K562 (cell line): Measurements from ENCODE around the gene PHF21A. TPM values are rescaled to one million over a fixed set of nuclear protein-coding genes. Genes with fewer than 3 reads are reported as not detected.

ENCODE experiments used
- CBFA2T3 ChIP-seq: fragments of 450-650 bp; IDR thresholded peaks from 2 replicates; pipeline ENCODE4 v1.6.1; 2017
- DNMT1 ChIP-seq: fragments of 450-650 bp; IDR thresholded peaks from 2 replicates; pipeline ENCODE4 v1.6.1; 2016; ENCODE audit warnings: antibody characterized with exemption, mild to moderate bottlenecking
- ELF1 ChIP-seq: fragments of 200-800 bp; sonication (Bioruptor generic); IDR thresholded peaks from 2 replicates; pipeline ENCODE4 v1.6.1; 2016; ENCODE audit warnings: missing genetic modification characterization, missing compliant biosample characterization
- NFRKB ChIP-seq: fragments of 450-650 bp; IDR thresholded peaks from 2 replicates; pipeline ENCODE4 v1.6.1; 2016; ENCODE audit warnings: low read depth
- NR2C2 ChIP-seq, 2 experiments: fragments of 200-800 bp in 1 of 2; sonication (Bioruptor generic) in 1 of 2; sonication (generic) in 1 of 2; formaldehyde crosslinking in 1 of 2; IDR thresholded peaks; 2 replicates each; pipeline versions ENCODE4 v1.6.1 to v1.8.0; 2016 to 2022; ENCODE audit warnings: mild to moderate bottlenecking in 1 of 2, missing compliant biosample characterization in 1 of 2, missing genetic modification characterization in 1 of 2, missing genetic modification reagents in 1 of 2
- PRMT5 ChIP-seq: sonication (generic); formaldehyde crosslinking; IDR thresholded peaks from 2 replicates; pipeline ENCODE4 v1.5.0; 2020; ENCODE audit warnings: missing genetic modification reagents
- RBM22 ChIP-seq: fragments of 200-400 bp; formaldehyde crosslinking; IDR thresholded peaks from 2 replicates; pipeline ENCODE4 v1.6.1; 2018; ENCODE audit warnings: low read length, low read depth; ENCODE audit not compliant: poor library complexity, severe bottlenecking
- SAFB ChIP-seq: fragments of 200-400 bp; formaldehyde crosslinking; IDR thresholded peaks from 2 replicates; pipeline ENCODE4 v1.6.1; 2017; ENCODE audit warnings: low read depth, low read length, borderline replicate concordance
- XRCC3 ChIP-seq: fragments of 450-650 bp; IDR thresholded peaks from 2 replicates; pipeline ENCODE4 v1.6.1; 2017; ENCODE audit warnings: mild to moderate bottlenecking, moderate library complexity
- ZNF12 ChIP-seq: sonication (generic); formaldehyde crosslinking; IDR thresholded peaks from 2 replicates; pipeline ENCODE4 v1.4.0; 2020; ENCODE audit warnings: mild to moderate bottlenecking, missing genetic modification reagents
- ZNF134 ChIP-seq: fragments of 250-450 bp; sonication (Bioruptor Pico); conservative IDR thresholded peaks from 2 replicates; pipeline ENCODE4 v1.4.0; 2020
- ZNF324 ChIP-seq: fragments of 250-450 bp; sonication (Bioruptor Pico); IDR thresholded peaks from 2 replicates; pipeline ENCODE4 v1.4.0; 2020; ENCODE audit warnings: mild to moderate bottlenecking
- ZNF507 ChIP-seq: conservative IDR thresholded peaks from 2 replicates; pipeline ENCODE4 v1.6.1; 2017; ENCODE audit warnings: missing genetic modification characterization, missing compliant biosample characterization
- ZNF583 ChIP-seq: fragments of 250-450 bp; sonication (Bioruptor Pico); IDR thresholded peaks from 2 replicates; pipeline ENCODE4 v1.4.0; 2020
- ZNF75A ChIP-seq: fragments of 450-650 bp; formaldehyde crosslinking; IDR thresholded peaks from 2 replicates; pipeline ENCODE4 v1.4.0; 2020; ENCODE audit warnings: mild to moderate bottlenecking
- polyA plus RNA-seq, 8 experiments: library from polyadenylated mRNA; depleted of rRNA in 4 of 8; stranded (reverse) in 5 of 8; unstranded in 3 of 8; fragments of >200 nt; fragmentation: Nextera tagmentation in 2 of 8; fragmentation: Illumina TruSeq in 1 of 8; extraction: Ambion mirVana in 2 of 8; extraction: Trizol in 1 of 8; gene quantifications; 2 replicates each; pipeline versions ENCODE4 v1.2.1 to v1.2.3, GENCODE V29; 2011 to 2014; ENCODE audit warnings: inconsistent platforms in 1 of 8, missing spikeins in 1 of 8
- total RNA-seq, 7 experiments: library from RNA; depleted of rRNA in 6 of 7; stranded (reverse); fragments of >200 nt in 6 of 7; fragmentation: Illumina TruSeq in 2 of 7; extraction: Trizol in 2 of 7; gene quantifications; 2 replicates each; pipeline versions ENCODE4 v1.2.1 to v1.2.3, GENCODE V29; 2011 to 2021; ENCODE audit warnings: low replicate concordance in 1 of 7
- TF ChIP-seq, protein P1 (sequence below): IDR thresholded peaks from 2 replicates; pipeline ENCODE4 v1.6.1; 2012; ENCODE audit warnings: low read depth, low read length, improper control_type of control experiment, borderline replicate concordance
- TF ChIP-seq, protein P2 (sequence below): IDR thresholded peaks from 2 replicates; pipeline ENCODE4 v1.6.1; 2011; ENCODE audit warnings: borderline replicate concordance, low read depth, mild to moderate bottlenecking, moderate library complexity, low read length; ENCODE audit not compliant: insufficient read depth, poor library complexity, severe bottlenecking
- TF ChIP-seq, protein P3 (sequence below), 2 experiments: fragments of 450-650 bp; conservative IDR thresholded peaks; 2 replicates each; pipeline ENCODE4 v1.6.1; 2017; ENCODE audit warnings: mild to moderate bottlenecking in 2 of 2, moderate library complexity in 2 of 2
- TF ChIP-seq, protein P4 (sequence below), 2 experiments: fragments of 200-800 bp in 1 of 2; sonication (Bioruptor generic) in 1 of 2; sonication (generic) in 1 of 2; formaldehyde crosslinking in 1 of 2; IDR thresholded peaks in 1 of 2; conservative IDR thresholded peaks in 1 of 2; 2 replicates each; pipeline versions ENCODE4 v1.5.0 to v1.6.1; 2016 to 2020; ENCODE audit warnings: missing compliant biosample characterization in 1 of 2, missing genetic modification characterization in 1 of 2, missing genetic modification reagents in 1 of 2
- TF ChIP-seq, protein P5 (sequence below): sonication (generic); formaldehyde crosslinking; IDR thresholded peaks from 2 replicates; pipeline ENCODE4 v1.8.0; 2022; ENCODE audit warnings: missing genetic modification reagents, mild to moderate bottlenecking, moderate library complexity, borderline replicate concordance

The PHF21A gene
- total and polyA plus RNA-seq, 9 of the 15 experiments (the other 6 are each of a cell fraction or from before 2014, with no cell fraction given) = 1.5 to 32.4 (median 10.7) TPM

DNA sequence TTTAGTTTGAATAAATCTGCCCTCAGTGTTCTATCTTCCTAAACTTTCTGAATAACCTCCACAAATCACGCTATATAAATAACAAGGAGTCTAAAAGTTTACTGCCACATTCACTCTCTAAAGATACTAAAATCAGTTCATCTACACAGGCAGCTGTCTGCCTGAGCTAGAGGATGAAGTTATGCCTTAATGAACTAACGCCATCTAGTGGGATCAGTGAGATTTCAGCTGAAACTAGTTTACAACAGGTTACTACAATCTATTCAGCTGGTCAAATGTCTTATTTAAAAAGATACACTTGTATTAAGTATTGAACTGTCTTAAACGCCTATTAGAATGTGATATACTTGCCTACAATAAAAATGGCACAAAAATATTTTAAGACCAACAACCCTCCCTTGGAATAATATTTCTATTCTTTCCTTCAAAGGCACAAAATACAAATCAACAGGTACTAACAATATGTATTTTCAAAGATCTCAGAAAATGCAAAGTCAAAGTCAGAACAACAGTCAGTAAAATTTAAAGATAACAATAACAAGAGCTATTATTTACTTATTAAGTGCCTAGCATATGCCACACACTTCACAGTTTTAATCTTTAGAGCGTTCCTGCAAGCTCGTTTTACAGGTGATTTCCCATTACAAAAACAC lies 114.7 kb downstream of the PHF21A start (continued):
- TF ChIP-seq, protein P1, sequence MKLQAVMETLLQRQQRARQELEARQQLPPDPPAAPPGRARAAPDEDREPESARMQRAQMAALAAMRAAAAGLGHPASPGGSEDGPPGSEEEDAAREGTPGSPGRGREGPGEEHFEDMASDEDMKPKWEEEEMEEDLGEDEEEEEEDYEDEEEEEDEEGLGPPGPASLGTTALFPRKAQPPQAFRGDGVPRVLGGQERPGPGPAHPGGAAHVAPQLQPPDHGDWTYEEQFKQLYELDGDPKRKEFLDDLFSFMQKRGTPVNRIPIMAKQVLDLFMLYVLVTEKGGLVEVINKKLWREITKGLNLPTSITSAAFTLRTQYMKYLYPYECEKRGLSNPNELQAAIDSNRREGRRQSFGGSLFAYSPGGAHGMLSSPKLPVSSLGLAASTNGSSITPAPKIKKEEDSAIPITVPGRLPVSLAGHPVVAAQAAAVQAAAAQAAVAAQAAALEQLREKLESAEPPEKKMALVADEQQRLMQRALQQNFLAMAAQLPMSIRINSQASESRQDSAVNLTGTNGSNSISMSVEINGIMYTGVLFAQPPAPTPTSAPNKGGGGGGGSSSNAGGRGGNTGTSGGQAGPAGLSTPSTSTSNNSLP = peak; percentile 36; the same call in 1 of the 2 replicates
- no peak for TF ChIP-seq NFRKB
- no peak for TF ChIP-seq ZNF12 (CRISPR knock-in tag)
- TF ChIP-seq ZNF583 = no peak
- TF ChIP-seq ZNF75A (CRISPR knock-in tag) = no peak
- no peak for TF ChIP-seq ZNF134
- TF ChIP-seq, protein P2, sequence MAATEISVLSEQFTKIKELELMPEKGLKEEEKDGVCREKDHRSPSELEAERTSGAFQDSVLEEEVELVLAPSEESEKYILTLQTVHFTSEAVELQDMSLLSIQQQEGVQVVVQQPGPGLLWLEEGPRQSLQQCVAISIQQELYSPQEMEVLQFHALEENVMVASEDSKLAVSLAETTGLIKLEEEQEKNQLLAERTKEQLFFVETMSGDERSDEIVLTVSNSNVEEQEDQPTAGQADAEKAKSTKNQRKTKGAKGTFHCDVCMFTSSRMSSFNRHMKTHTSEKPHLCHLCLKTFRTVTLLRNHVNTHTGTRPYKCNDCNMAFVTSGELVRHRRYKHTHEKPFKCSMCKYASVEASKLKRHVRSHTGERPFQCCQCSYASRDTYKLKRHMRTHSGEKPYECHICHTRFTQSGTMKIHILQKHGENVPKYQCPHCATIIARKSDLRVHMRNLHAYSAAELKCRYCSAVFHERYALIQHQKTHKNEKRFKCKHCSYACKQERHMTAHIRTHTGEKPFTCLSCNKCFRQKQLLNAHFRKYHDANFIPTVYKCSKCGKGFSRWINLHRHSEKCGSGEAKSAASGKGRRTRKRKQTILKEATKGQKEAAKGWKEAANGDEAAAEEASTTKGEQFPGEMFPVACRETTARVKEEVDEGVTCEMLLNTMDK = no peak
- TF ChIP-seq SAFB = no peak
- TF ChIP-seq, protein P3, sequence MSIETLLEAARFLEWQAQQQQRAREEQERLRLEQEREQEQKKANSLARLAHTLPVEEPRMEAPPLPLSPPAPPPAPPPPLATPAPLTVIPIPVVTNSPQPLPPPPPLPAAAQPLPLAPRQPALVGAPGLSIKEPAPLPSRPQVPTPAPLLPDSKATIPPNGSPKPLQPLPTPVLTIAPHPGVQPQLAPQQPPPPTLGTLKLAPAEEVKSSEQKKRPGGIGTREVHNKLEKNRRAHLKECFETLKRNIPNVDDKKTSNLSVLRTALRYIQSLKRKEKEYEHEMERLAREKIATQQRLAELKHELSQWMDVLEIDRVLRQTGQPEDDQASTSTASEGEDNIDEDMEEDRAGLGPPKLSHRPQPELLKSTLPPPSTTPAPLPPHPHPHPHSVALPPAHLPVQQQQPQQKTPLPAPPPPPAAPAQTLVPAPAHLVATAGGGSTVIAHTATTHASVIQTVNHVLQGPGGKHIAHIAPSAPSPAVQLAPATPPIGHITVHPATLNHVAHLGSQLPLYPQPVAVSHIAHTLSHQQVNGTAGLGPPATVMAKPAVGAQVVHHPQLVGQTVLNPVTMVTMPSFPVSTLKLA (conservative IDR thresholded peaks at IDR 0.05) = peak in 1 of 2 experiments; percentile 31; a peak in 2 of 4 replicates
- TF ChIP-seq RBM22 = no peak
- TF ChIP-seq, protein P4, sequence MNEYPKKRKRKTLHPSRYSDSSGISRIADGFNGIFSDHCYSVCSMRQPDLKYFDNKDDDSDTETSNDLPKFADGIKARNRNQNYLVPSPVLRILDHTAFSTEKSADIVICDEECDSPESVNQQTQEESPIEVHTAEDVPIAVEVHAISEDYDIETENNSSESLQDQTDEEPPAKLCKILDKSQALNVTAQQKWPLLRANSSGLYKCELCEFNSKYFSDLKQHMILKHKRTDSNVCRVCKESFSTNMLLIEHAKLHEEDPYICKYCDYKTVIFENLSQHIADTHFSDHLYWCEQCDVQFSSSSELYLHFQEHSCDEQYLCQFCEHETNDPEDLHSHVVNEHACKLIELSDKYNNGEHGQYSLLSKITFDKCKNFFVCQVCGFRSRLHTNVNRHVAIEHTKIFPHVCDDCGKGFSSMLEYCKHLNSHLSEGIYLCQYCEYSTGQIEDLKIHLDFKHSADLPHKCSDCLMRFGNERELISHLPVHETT (CRISPR knock-in tag; conservative IDR thresholded peaks at IDR 0.05 in 1 of 2, IDR thresholded peaks at IDR 0.05 in 1 of 2) = no peak
- TF ChIP-seq ZNF324 = no peak
- TF ChIP-seq PRMT5 (CRISPR knock-in tag) = no peak
- no peak for TF ChIP-seq CBFA2T3
- no peak for TF ChIP-seq XRCC3
- no peak for TF ChIP-seq ELF1
- no peak for TF ChIP-seq DNMT1
- TF ChIP-seq NR2C2 (CRISPR knock-in tag; IDR thresholded peaks at IDR 0.05) = no peak
- no peak for TF ChIP-seq NR2C2 (tag; IDR thresholded peaks at IDR 0.05)
- TF ChIP-seq, protein P5, sequence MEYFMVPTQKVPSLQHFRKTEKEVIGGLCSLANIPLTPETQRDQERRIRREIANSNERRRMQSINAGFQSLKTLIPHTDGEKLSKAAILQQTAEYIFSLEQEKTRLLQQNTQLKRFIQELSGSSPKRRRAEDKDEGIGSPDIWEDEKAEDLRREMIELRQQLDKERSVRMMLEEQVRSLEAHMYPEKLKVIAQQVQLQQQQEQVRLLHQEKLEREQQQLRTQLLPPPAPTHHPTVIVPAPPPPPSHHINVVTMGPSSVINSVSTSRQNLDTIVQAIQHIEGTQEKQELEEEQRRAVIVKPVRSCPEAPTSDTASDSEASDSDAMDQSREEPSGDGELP (CRISPR knock-in tag) = peak; percentile 29; the same call in 1 of the 2 replicates
- no peak for TF ChIP-seq ZNF507 (tag)
